Right ventricle myocardium superior (tissue), 1 donor: ENCODE data around the gene SLC16A11. TPM values are rescaled to one million over a fixed set of nuclear protein-coding genes. Genes with fewer than 3 reads are reported as not detected.

Experiments used
- ATAC-seq: fragments of 200-7000 bp; cut with Tn5 transposase; one replicate; pipeline ENCODE4 v1.9.1; 2020; ENCODE audit warnings: mild to moderate bottlenecking; ENCODE audit not compliant: poor library complexity
- DNase-seq: peaks from one replicate; pipeline ENCODE4 v3.0.0-alpha.2; 2020
- intact Hi-C: fragments of 100-400 bp; cut with DNase I; formaldehyde crosslinking; loops from one replicate; pipeline ENCODE4 v1.11.2; 2022
- total RNA-seq: library from RNA; stranded (reverse); fragmentation: NEBNext Ultra II Directional; extraction: Animal tissue kit (Norgen Biotek cat#: 25700); gene quantifications from one replicate; pipeline ENCODE4 v1.2.1, GENCODE V29; 2021
- donor health status: DM: no; HTN: yes; CAD: no; lungs with severe emphysema.

The SLC16A11 gene
- total RNA-seq, 1 donor from 2014 or later: 0.56 TPM

GRCh38 chr17:7034955-7035590 is 8.8 kb downstream of the SLC16A11 start:
- no peak for DNase-seq
- peak; percentile 30 for ATAC-seq
- intact Hi-C loops: no loop called here

GRCh38 chr17:7029659-7030058 is 14.2 kb downstream of the SLC16A11 start:
- peak; percentile 53 for DNase-seq
- peak; percentile 35 for ATAC-seq
- intact Hi-C loops: no loop called here

GRCh38 chr17:7029096-7029495 is 14.8 kb downstream of the SLC16A11 start:
- no peak for DNase-seq
- no peak for ATAC-seq
- intact Hi-C loops: no loop called here

- intact Hi-C loops: no loop called here
- ATAC-seq: no peak
- DNase-seq: no peak
Measured at GRCh38 chr17:7027335-7027734, 16.6 kb downstream of the SLC16A11 start.

- intact Hi-C loops: no loop called here
- ATAC-seq: no peak
- DNase-seq: no peak
Measured at GRCh38 chr17:7026471-7027115, 17.3 kb downstream of the SLC16A11 start.

- intact Hi-C loops: no loop called here
- ATAC-seq: no peak
Measured at GRCh38 chr17:7025245-7025644, 18.6 kb downstream of the SLC16A11 start.

GRCh38 chr17:7024402-7024785 is 19.5 kb downstream of the SLC16A11 start:
- DNase-seq: no peak

More at GRCh38 chr17:7025245-7025644, 18.6 kb downstream of the SLC16A11 start:
- no peak for DNase-seq

GRCh38 chr17:7023576-7024401 is 20.1 kb downstream of the SLC16A11 start:
- ATAC-seq (peak; percentile 48), DNase-seq (peak; percentile 96)
- intact Hi-C loops: loop anchor here (5.0 kb wide), 1 partner anchor 111 kb away; no protein-coding TSS in a partner anchor

More at GRCh38 chr17:7024402-7024785, 19.5 kb downstream of the SLC16A11 start:
- ATAC-seq: no peak
- intact Hi-C loops: loop anchor here (5.0 kb wide), 1 partner anchor 112 kb away; no protein-coding TSS in a partner anchor

GRCh38 chr17:7022781-7023571 is 20.9 kb downstream of the SLC16A11 start, which contains the start of gene BCL6B:
BCL6B (plus strand) TSS chr17:7023050; CDS start chr17:7023672, 622 bp downstream.
- intact Hi-C loops: loop anchor here (5.0 kb wide), 1 partner anchor 111 kb away; no protein-coding TSS in a partner anchor
- peak; percentile 1 for ATAC-seq

GRCh38 chr17:7021993-7022778 is 21.7 kb downstream of the SLC16A11 start:
- intact Hi-C loops: loop anchor here (5.0 kb wide), 1 partner anchor 110 kb away; no protein-coding TSS in a partner anchor
- ATAC-seq: peak; percentile 74
- DNase-seq: peak; percentile 91

More at GRCh38 chr17:7022781-7023571, 20.9 kb downstream of the SLC16A11 start, which contains the start of gene BCL6B:
- DNase-seq: peak; percentile 58

GRCh38 chr17:7020894-7021664 is 22.8 kb downstream of the SLC16A11 start:
- no peak for ATAC-seq
- intact Hi-C loops: loop anchor here (5.0 kb wide), 1 partner anchor 109 kb away; no protein-coding TSS in a partner anchor

GRCh38 chr17:7019839-7020519 is 23.9 kb downstream of the SLC16A11 start:
- DNase-seq: peak; percentile 70
- intact Hi-C loops: loop anchor here (5.0 to 10.0 kb wide), 2 partner anchors 108 to 825 kb away; no protein-coding TSS in a partner anchor
- no peak for ATAC-seq

More at GRCh38 chr17:7020894-7021664, 22.8 kb downstream of the SLC16A11 start:
- no peak for DNase-seq

GRCh38 chr17:7019367-7019766 is 24.5 kb downstream of the SLC16A11 start:
- intact Hi-C loops: loop anchor here (10.0 kb wide), 1 partner anchor 825 kb away; no protein-coding TSS in a partner anchor
- DNase-seq: no peak
- ATAC-seq: no peak

GRCh38 chr17:7018331-7018964 is 25.4 kb downstream of the SLC16A11 start:
- intact Hi-C loops: loop anchor here (10.0 kb wide), 1 partner anchor 826 kb away; no protein-coding TSS in a partner anchor
- DNase-seq (peak; percentile 79), ATAC-seq (no peak)

- DNase-seq (no peak), ATAC-seq (no peak)
- intact Hi-C loops: loop anchor here (10.0 kb wide), 1 partner anchor 827 kb away; no protein-coding TSS in a partner anchor
Measured at GRCh38 chr17:7017827-7018200, 26.1 kb downstream of the SLC16A11 start.
